ENCODE results near the gene GTSF1L. TPM values are rescaled to one million over a fixed set of nuclear protein-coding genes. Genes with fewer than 3 reads are reported as not detected.

GTSF1L gene
- total RNA-seq, 4 donors from 2014 or later, result not detected

GRCh38 chr20:43739148-43739749 lies 12.4 kb upstream of the GTSF1L start:
- WGBS, 2 donors, result 91 to 92% methylated on average over 9 of the region's 9 CpGs
- Histone ChIP-seq H3K27ac (no peak overlapping the region), H3K4me1 (no peaks in the 10 kb centered on the region), H3K9me3 (no peaks in the 10 kb centered on the region), H3K4me3 (replicated peaks in 1 of 3) (no peak overlapping the region), H3K36me3 (no peaks in the 10 kb centered on the region), H3K27me3 (no peaks in the 10 kb centered on the region)
- DNase-seq, result no peak
- intact Hi-C loops (cut with DNase I), result no loop called here
- TF ChIP-seq CTCF (IDR thresholded peaks at IDR 0.05), result no peak
- no peak for TF ChIP-seq POLR2A (IDR thresholded peaks at IDR 0.05)

- H3K4me3 ChIP-seq (replicated peaks in 1 of 3), result no peak overlapping the region
- WGBS, 2 donors, result 97% methylated on average over 7 of the region's 7 CpGs
- intact Hi-C loops (cut with DNase I), result no loop called here
- H3K27ac ChIP-seq, result no peak overlapping the region
- no peak for TF ChIP-seq POLR2A (IDR thresholded peaks at IDR 0.05)
- TF ChIP-seq CTCF (IDR thresholded peaks at IDR 0.05), result no peak
- no peaks in the 10 kb centered on the region for H3K36me3 ChIP-seq
- H3K9me3 ChIP-seq, result no peaks in the 10 kb centered on the region
- no peaks in the 10 kb centered on the region for H3K4me1 ChIP-seq
- DNase-seq, result no peak
- H3K27me3 ChIP-seq, result no peaks in the 10 kb centered on the region
These were observed 11.1 kb upstream of the GTSF1L start for GRCh38 chr20:43737925-43738324.

GRCh38 chr20:43736588-43737158 lies 9.9 kb upstream of the GTSF1L start:
- Histone ChIP-seq H3K9me3 (no peaks in the 10 kb centered on the region), H3K27ac (no peak overlapping the region), H3K27me3 (no peaks in the 10 kb centered on the region), H3K4me3 (replicated peaks in 1 of 3) (no peak overlapping the region), H3K36me3 (no peaks in the 10 kb centered on the region), H3K4me1 (no peaks in the 10 kb centered on the region)
- intact Hi-C loops (cut with DNase I), result no loop called here
- DNase-seq, result no peak
- TF ChIP-seq POLR2A (IDR thresholded peaks at IDR 0.05) (no peak), CTCF (IDR thresholded peaks at IDR 0.05) (no peak)
- WGBS, 2 donors, result 25 to 33% methylated on average over 2 of the region's 2 CpGs

- H3K27me3 ChIP-seq, result no peaks in the 10 kb centered on the region
- 50 to 56% methylated on average over 4 to 5 of the region's 5 CpGs for WGBS, 2 donors
These were observed 5.1 kb upstream of the GTSF1L start for GRCh38 chr20:43731927-43732326.

More at GRCh38 chr20:43731927-43732326, 5.1 kb upstream of the GTSF1L start:
- intact Hi-C loops (cut with DNase I), result no loop called here
- no peaks in the 10 kb centered on the region for H3K9me3 ChIP-seq
- DNase-seq, result no peak
- H3K4me1 ChIP-seq, result no peaks in the 10 kb centered on the region
- no peak overlapping the region for H3K27ac ChIP-seq
- TF ChIP-seq POLR2A (IDR thresholded peaks at IDR 0.05) (no peak), CTCF (IDR thresholded peaks at IDR 0.05) (no peak)
- H3K4me3 ChIP-seq (replicated peaks in 1 of 3), result no peak overlapping the region
- no peaks in the 10 kb centered on the region for H3K36me3 ChIP-seq

Data from thyroid gland (tissue), 4 donors.